ENCODE data around the gene BTRC.
"Not testable (repeated sequence)": the region's sequence is repeated elsewhere in the genome, so short reads cannot be mapped to it uniquely, and the experiment has no call there.

Gene BTRC

DNA sequence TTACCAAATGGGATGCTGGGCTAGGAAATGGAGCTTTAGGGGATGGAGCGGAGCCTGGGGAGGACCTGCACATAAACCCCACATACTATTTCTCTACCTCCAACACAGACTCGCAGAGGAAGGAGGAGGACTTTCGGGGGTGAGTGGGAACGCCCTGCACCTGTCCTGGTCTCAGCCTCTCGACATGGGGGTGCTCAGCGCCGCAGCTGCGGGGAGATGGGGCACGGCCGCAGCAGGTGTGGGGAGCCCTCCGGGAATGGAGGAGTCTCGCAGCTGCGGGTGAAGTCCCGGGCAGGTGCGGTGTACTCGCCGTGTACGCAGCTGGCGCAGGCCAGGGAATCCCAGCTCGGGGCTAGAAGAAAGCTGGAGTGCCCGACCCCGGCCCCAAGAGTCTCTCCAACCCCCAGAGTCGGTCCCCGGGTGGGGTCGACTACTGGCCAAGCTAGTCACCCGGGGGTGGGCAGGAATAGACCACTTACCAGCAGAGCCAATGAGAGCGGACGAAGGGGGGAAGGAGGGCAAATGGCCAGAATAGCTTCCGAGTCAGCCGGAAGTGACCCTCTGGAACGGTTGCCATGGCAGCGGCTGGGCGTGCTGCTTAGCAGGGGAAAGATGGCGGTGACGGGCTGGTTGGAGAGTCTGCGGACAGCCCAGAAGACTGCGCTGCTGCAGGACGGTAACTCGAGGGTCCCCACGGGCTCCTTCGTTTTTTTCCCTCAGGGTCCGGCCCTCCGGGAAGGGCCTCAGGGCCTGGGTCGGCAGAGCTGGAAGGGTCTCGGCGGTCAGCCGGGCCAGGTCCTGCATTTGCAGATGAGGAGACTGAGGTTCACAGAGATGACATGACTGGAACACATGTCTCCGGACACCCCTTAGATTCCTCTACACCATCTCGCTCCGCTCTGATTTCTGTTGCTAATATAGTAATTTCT lies 234.0 kb downstream of the BTRC start, which contains the start of the genes DPCD and POLL:
TSS of gene DPCD (plus strand) at position 597 of the 929 bp plus-strand sequence. CDS start at position 613, 16 bp downstream.
TSS of gene POLL (minus strand) at position 533 of the 929 bp plus-strand sequence. CDS start 897 bp downstream, outside the sequence.
- DNase-seq (ENCODE audit: low read depth), result peak; percentile 88

DNA sequence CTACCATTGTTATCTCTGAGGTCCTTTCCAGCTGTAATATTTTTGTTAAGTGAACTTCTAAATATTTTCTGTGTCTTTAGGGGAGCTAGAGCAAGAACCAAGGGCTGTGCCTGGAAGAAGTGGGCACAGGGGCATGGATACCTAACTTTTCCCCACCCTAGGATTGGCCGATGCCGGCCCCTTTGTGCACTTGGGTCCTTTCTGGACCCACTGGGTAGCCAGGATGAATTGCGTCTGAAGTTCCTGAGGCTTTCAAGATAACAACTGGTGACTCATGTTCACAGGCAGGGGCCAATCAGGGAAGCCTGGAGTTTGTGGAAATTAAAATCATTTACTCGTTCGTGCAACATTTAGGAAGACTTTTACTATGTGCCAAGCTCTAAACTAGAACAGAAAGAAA lies 234.9 kb downstream of the BTRC start:
- no peak for DNase-seq (ENCODE audit: low read depth)

DNA sequence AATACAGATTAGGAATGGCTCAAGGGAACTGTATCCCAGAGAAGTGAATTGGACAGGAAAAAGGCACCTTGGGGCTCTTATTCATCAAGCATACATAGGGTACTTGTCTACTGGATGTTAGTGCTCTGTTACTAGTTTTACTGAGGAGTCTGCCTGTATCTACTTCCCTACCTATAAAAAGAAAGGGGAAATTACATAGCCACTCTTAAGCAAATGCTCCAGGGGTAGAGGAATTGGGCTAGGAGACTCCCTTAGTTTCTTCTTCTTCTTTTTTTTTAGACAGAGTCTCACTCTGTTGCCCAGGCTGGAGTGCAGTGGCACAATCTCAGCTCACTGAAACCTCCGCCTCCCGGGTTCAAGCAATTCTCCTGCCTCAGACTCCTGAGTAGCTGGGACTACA lies 239.4 kb downstream of the BTRC start:
- not testable (repeated sequence) for DNase-seq (ENCODE audit: low read depth)

DNA sequence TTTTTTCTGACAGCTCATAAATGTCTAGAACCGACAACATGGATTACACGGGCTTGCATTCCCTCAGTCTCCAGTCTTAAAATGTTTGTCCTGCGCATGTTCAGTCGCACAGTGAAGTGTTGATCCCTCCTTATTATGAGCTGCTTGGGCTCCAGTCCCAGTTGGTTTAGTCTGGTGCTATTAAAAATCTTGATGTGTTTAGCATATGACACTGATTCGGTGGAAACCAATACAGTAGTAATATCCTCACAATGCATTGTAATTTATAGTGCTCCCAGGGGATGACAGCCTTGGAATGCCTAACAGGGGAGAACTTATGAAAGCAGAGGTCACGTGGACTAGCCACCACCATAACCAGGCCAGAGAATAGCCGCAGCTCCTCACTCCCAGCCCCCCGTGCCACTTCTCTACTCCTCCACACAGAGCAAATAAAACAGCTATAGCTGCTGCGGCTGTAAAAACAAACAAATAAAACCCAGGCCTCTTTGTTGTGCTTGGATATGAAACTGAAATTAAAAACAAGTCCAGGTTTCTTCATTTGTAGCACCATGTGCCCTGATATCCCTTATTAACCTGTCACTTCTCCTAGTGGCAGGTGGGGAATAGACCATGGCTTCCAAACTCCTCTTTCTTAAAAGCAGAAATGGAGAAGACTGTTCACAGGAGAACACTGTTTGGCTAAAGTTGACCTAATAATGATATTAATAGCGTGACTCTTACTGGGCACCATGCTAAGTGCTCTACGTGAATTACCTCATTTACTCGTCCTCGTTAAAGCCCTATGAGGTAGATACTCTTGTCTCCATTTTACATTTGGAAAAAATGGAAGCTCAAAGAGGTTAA lies 241.8 kb downstream of the BTRC start:
- no peak for DNase-seq (ENCODE audit: low read depth)

DNA sequence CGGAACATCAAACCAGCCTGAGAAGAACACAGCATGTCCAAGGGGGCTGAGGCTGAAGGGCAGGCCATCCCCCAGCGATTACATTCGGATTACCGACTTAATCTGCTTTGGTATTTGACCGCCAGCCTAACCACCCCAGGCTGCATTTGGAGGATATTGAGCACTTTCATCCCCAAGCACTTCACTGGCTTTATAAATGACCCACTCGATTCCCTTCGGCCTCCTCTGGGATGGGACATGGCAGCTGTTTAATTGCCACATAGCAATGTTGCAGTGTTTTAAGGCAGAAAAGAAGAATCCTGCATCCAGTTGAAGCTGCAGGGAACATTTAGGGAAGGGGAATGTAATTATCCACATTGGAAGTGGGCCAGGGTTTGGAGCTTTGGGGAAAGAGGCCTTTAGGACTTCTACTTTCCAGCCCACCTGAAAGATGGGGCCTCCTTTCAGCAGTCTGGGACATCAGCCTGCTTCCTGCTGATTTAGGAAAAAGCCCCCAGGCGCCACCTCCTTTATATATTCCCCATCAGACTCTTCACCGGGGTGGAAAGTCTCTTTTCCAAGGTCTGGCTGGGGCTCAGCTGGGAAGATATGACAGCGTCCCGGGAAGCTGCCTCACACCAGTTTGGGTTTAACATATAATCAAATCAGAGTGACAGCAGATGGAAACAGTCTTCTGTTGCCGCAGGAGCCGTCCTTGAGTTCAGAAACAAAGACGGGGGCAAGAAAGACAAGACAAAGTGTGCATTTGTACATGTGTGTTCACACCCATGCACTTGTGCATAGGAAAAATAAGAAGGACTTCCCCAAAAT lies 243.3 kb downstream of the BTRC start:
- no peak for DNase-seq (ENCODE audit: low read depth)

DNA sequence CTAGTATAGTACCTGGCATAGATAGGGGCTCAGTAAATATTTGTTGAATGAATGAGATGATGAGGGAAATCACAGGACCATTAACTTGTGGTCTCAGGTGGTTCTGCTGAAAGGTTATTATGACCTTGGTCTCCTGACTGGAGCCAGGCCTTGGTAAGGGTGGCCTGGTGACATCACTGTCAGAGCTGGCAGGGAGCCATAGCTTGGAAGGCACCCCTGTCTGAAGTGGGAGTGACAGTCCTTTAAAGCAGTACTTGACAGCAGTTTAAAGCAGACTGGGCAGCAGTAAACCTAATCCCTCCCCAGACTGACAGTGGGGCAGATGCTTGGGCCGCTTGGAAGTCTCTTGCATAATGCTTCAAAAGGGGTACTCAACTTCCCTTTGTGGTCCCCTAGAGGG lies 247.6 kb downstream of the BTRC start:
- no peak for DNase-seq (ENCODE audit: low read depth)

DNA sequence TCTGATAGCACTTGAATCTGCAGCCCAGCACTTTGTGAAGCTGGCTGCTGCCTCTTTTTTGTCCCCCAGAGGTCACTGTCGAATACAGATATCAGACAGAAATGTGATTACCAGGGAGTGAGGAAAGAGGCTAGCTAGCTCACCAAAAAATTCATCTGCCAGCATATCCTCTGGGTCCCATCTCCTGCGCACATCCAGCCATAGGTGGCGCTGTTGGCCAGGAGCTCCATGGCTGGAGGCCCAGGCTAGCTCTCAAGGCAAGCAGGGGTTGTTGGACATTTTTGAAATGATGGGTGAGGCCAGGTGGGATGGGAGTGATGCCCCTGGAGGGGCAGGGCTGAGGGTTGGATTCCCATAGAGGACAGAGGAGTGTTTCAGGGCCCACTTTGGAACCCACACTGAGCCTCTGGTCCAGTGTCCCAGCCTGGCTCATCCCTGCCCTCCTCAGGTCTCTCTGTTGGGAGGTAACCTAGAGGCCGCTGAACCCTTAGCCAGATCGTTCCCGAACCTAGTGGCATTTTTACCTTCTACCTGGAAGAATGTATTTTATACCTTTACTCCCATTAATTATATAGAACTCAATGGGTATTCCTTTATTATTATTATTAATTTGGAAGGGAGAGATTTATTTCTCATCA lies 248.9 kb downstream of the BTRC start:
- peak; percentile 19 for DNase-seq (ENCODE audit: low read depth)
